K562 (cell line): Measurements from ENCODE around the gene WDHD1. TPM values are rescaled to one million over a fixed set of nuclear protein-coding genes. Genes with fewer than 3 reads are reported as not detected.
A peak's percentile ranks its signal among the peaks of the same experiment; 100 is the strongest.
"Not testable (repeated sequence)": the region's sequence is repeated elsewhere in the genome, so short reads cannot be mapped to it uniquely, and the experiment has no call there.

Experiments
- ATAC-seq: fragments of 200-7000 bp; cut with Tn5 transposase; 3 replicates; pipeline ENCODE4 v1.9.1; 2020; ENCODE audit warnings: moderate library complexity
- BruUV-seq: library from RNA; stranded (reverse); fragments of 400-500 nt; replicated peaks from 2 replicates; lab custom pipeline; 2021; lab: Mats Ljungman, UMichigan
- CTCF ChIA-PET: fragments of 300-600 bp; formaldehyde crosslinking; extraction: SDS; loops from one replicate; lab custom pipeline; 2021; ENCODE audit warnings: low intra/inter-chr PET ratio; lab: Yijun Ruan, JAX
- POLR2A ChIA-PET: fragments of 300-600, 350-650 bp; sonication (Branson Sonifier 250); formaldehyde crosslinking; extraction: SDS; loops from one replicate; lab custom pipeline; 2021; ENCODE audit warnings: antibody characterized with exemption, inconsistent platforms; lab: Yijun Ruan, JAX
- DNase-seq, 4 experiments: peaks; one replicate each; pipeline versions ENCODE4 v3.0.0 to v3.0.0-alpha.2; 2011 to 2018; ENCODE audit warnings: low spot score in 3 of 4, mixed read lengths in 3 of 4; ENCODE audit errors: extremely low read depth in 1 of 4
- FAIRE-seq: peaks from 2 replicates; lab custom pipeline; 2011; peaks lifted over from hg19 to GRCh38; lab: Jason Lieb, UNC
- H2AFZ ChIP-seq: 2 replicates; pipeline ENCODE4 v1.6.0; 2011; ENCODE audit warnings: low read depth, low read length, control low read depth, inconsistent platforms
- H3K27ac ChIP-seq: fragments of 200-600 bp; 3 replicates; pipeline ENCODE4 v1.8.0; 2011; ENCODE audit warnings: low read depth, mild to moderate bottlenecking, control low read depth, inconsistent platforms, low read length, moderate library complexity, mixed read lengths; ENCODE audit errors: extremely low read depth
- H3K27me3 ChIP-seq, 2 experiments: fragments of 300-600 bp in 1 of 2; 2 replicates in 1 of 2; 3 replicates in 1 of 2; pipeline versions ENCODE4 v1.6.0 to v1.8.0; 2011; ENCODE audit warnings: inconsistent platforms in 2 of 2, low read length in 2 of 2, mild to moderate bottlenecking in 1 of 2, mixed read lengths in 1 of 2, moderate library complexity in 1 of 2; ENCODE audit not compliant: control insufficient read depth in 2 of 2, insufficient read depth in 2 of 2
- H3K36me3 ChIP-seq: fragments of 300-600 bp; 3 replicates; pipeline ENCODE4 v1.8.0; 2011; ENCODE audit warnings: mild to moderate bottlenecking, low read length, inconsistent platforms; ENCODE audit not compliant: control insufficient read depth, insufficient read depth
- H3K4me1 ChIP-seq, 2 experiments: fragments of 200-600 bp in 1 of 2; replicated peaks in 1 of 2; 2 replicates in 1 of 2; 3 replicates in 1 of 2; pipeline versions ENCODE4 v1.5.1 to v1.8.0; 2011; ENCODE audit warnings: inconsistent platforms in 2 of 2, low read length in 2 of 2, mild to moderate bottlenecking in 1 of 2, mixed read lengths in 1 of 2, moderate library complexity in 1 of 2; ENCODE audit not compliant: control insufficient read depth in 2 of 2, insufficient read depth in 2 of 2
- H3K4me2 ChIP-seq: 2 replicates; pipeline ENCODE4 v1.6.1; 2011; ENCODE audit warnings: low read length, control low read depth, inconsistent platforms, mixed read lengths; ENCODE audit not compliant: insufficient read depth
- H3K4me3 ChIP-seq: fragments of 200-600 bp; sonication (generic), shearing (Covaris generic); 2 replicates; pipeline ENCODE4 v1.5.1; 2016; ENCODE audit warnings: control low read depth, inconsistent platforms
- H3K79me2 ChIP-seq: fragments of 200-600 bp; 3 replicates; pipeline ENCODE4 v1.8.0; 2011; ENCODE audit warnings: low read length, inconsistent platforms; ENCODE audit not compliant: control insufficient read depth, insufficient read depth
- H3K9ac ChIP-seq, 2 experiments: 2 replicates each; pipeline versions ENCODE4 v1.6.0 to v1.6.1; 2011; ENCODE audit warnings: low read depth in 2 of 2, low read length in 2 of 2, control low read depth in 1 of 2, inconsistent platforms in 1 of 2, mild to moderate bottlenecking in 1 of 2, mixed read lengths in 1 of 2; ENCODE audit not compliant: insufficient read depth in 1 of 2
- H3K9me1 ChIP-seq: one replicate; pipeline ENCODE4 v1.6.0; 2011; ENCODE audit warnings: inconsistent platforms, mild to moderate bottlenecking, low read length, moderate library complexity; ENCODE audit not compliant: control insufficient read depth, insufficient read depth
- H3K9me3 ChIP-seq: replicated peaks from 2 replicates; pipeline ENCODE4 v1.5.1; 2011; ENCODE audit warnings: low read depth, low read length, inconsistent platforms; ENCODE audit not compliant: control insufficient read depth, insufficient read depth
- H4K20me1 ChIP-seq: replicated peaks from 2 replicates; pipeline ENCODE4 v1.6.1; 2011; ENCODE audit warnings: low read length, inconsistent platforms, mixed read lengths; ENCODE audit not compliant: control insufficient read depth, insufficient read depth
- STAT6 ChIP-seq: sonication (generic); formaldehyde crosslinking; IDR thresholded peaks from 2 replicates; pipeline ENCODE4 v1.8.1; 2023; ENCODE audit warnings: mild to moderate bottlenecking, missing genetic modification reagents
- ZNF146 ChIP-seq: IDR thresholded peaks from one replicate; pipeline ENCODE4 v1.6.1; 2018; ENCODE audit warnings: missing compliant biosample characterization; ENCODE audit not compliant: unreplicated experiment
- WGBS: fragments of 100-300 bp; shearing (Covaris generic); methylation state at CpG from one replicate; pipeline ENCODE4 v1.1.6; 2016; ENCODE audit warnings: low coverage, mixed read lengths; ENCODE audit not compliant: insufficient coverage; ENCODE audit errors: missing lambda C conversion rate; 5-methylcytosine and 5-hydroxymethylcytosine counted together
- in situ Hi-C: fragments of 300-500 bp; cut with MboI; formaldehyde crosslinking; loops from 4 replicates; pipeline ENCODE4 v1.15.0; 2018; ENCODE audit warnings: inconsistent platforms, mixed read lengths
- intact Hi-C: fragments of 100-400 bp; cut with micrococcal nuclease; formaldehyde crosslinking; loops from 2 replicates; pipeline ENCODE4 v1.14.2; 2022
- polyA plus RNA-seq, 8 experiments: library from polyadenylated mRNA; depleted of rRNA in 4 of 8; stranded (reverse) in 5 of 8; unstranded in 3 of 8; fragments of >200 nt; fragmentation: Nextera tagmentation in 2 of 8; fragmentation: Illumina TruSeq in 1 of 8; extraction: Ambion mirVana in 2 of 8; extraction: Trizol in 1 of 8; gene quantifications; 2 replicates each; pipeline versions ENCODE4 v1.2.1 to v1.2.3, GENCODE V29; 2011 to 2014; ENCODE audit warnings: inconsistent platforms in 1 of 8, missing spikeins in 1 of 8
- total RNA-seq, 7 experiments: library from RNA; depleted of rRNA in 6 of 7; stranded (reverse); fragments of >200 nt in 6 of 7; fragmentation: Illumina TruSeq in 2 of 7; extraction: Trizol in 2 of 7; gene quantifications; 2 replicates each; pipeline versions ENCODE4 v1.2.1 to v1.2.3, GENCODE V29; 2011 to 2021; ENCODE audit warnings: low replicate concordance in 1 of 7

WDHD1 gene
- total and polyA plus RNA-seq, 9 of the 15 experiments (the other 6 are each of a cell fraction or from before 2014, with no cell fraction given), result 11.7 to 39.1 (median 30.0) TPM

- no peak for TF ChIP-seq STAT6 (CRISPR knock-in tag)
These were observed 71.8 kb downstream of the WDHD1 start (continued) for GRCh38 chr14:54955143-54955542.

- in situ Hi-C loops, POLR2A ChIA-PET: not testable (repeated sequence)
- 90% methylated on average over 2 of the region's 3 CpGs for WGBS
These were observed 73.3 kb downstream of the WDHD1 start for GRCh38 chr14:54953609-54954008.

GRCh38 chr14:54952803-54953202 lies 74.1 kb downstream of the WDHD1 start:
- DNase-seq, CTCF ChIA-PET, H3K79me2 ChIP-seq, H3K27me3 ChIP-seq, in situ Hi-C loops, intact Hi-C loops, BruUV-seq, H4K20me1 ChIP-seq, H3K9me3 ChIP-seq, H3K9ac ChIP-seq, POLR2A ChIA-PET, H3K4me1 ChIP-seq, ATAC-seq, H2AFZ ChIP-seq, H3K9me1 ChIP-seq, H3K4me3 ChIP-seq, H3K27ac ChIP-seq, FAIRE-seq, H3K4me2 ChIP-seq: not testable (repeated sequence)
- 64% methylated on average over 1 of the region's 1 CpG for WGBS
- peaks cover 37% of the 10 kb centered on the region; the same call in 2 of the 3 replicates for H3K36me3 ChIP-seq

More at GRCh38 chr14:54953609-54954008, 73.3 kb downstream of the WDHD1 start:
- H3K36me3 ChIP-seq, result peaks cover 39% of the 10 kb centered on the region; the same call in 2 of the 3 replicates
- BruUV-seq, ATAC-seq, intact Hi-C loops, H3K4me1 ChIP-seq, FAIRE-seq, H4K20me1 ChIP-seq, H3K9me3 ChIP-seq, H2AFZ ChIP-seq, H3K9ac ChIP-seq, H3K4me3 ChIP-seq, H3K27ac ChIP-seq, H3K27me3 ChIP-seq, CTCF ChIA-PET, H3K79me2 ChIP-seq, H3K4me2 ChIP-seq, H3K9me1 ChIP-seq, DNase-seq: not testable (repeated sequence)
- TF ChIP-seq ZNF146 (CRISPR knock-in tag), result peak; percentile 49
